ENCODE measurements around the gene NEK8. TPM values are rescaled to one million over a fixed set of nuclear protein-coding genes. Genes with fewer than 3 reads are reported as not detected.
A peak's percentile ranks its signal among the peaks of the same experiment; 100 is the strongest.
"Not testable (repeated sequence)": the region's sequence is repeated elsewhere in the genome, so short reads cannot be mapped to it uniquely, and the experiment has no call there.

Gene NEK8
- total RNA-seq, 2 donors from 2014 or later = 3.0 to 6.7 TPM

DNA sequence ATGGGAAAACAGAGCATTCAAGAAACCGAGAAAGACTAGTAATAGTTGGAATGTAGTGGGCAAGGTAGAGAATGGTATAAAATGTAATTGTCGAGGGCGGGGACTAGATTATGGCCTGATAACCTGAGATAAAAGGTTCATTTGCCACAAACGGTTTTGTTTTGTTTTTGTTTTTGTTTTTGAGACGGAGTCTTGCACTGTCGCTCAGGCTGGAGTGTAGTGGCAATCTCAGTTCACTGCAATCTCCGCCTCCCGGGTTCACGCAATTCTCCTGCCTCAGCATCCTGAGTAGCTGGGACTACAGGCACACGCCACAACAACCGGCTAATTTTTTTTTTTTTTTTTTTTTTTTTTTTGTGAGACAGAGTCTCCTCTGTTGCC is 1.4 kb downstream of the NEK8 start:
- TF ChIP-seq, protein P1, sequence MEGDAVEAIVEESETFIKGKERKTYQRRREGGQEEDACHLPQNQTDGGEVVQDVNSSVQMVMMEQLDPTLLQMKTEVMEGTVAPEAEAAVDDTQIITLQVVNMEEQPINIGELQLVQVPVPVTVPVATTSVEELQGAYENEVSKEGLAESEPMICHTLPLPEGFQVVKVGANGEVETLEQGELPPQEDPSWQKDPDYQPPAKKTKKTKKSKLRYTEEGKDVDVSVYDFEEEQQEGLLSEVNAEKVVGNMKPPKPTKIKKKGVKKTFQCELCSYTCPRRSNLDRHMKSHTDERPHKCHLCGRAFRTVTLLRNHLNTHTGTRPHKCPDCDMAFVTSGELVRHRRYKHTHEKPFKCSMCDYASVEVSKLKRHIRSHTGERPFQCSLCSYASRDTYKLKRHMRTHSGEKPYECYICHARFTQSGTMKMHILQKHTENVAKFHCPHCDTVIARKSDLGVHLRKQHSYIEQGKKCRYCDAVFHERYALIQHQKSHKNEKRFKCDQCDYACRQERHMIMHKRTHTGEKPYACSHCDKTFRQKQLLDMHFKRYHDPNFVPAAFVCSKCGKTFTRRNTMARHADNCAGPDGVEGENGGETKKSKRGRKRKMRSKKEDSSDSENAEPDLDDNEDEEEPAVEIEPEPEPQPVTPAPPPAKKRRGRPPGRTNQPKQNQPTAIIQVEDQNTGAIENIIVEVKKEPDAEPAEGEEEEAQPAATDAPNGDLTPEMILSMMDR (IDR thresholded peaks at IDR 0.05) = no peak
- no peak for DNase-seq
- Histone ChIP-seq H3K36me3 (no peaks in the 10 kb centered on the region), H3K27ac (peak overlapping the region; percentile 99), H3K9ac (ENCODE audit: low read depth in 2 of 2, low read length in 2 of 2) (peak overlapping the region in 1 of 2 donors; percentile 95), H3K9me3 (no peaks in the 10 kb centered on the region), H3K4me3 (no peak overlapping the region), H3K4me1 (peaks cover 12% of the 10 kb centered on the region), H3K27me3 (no peaks in the 10 kb centered on the region)
- intact Hi-C loops (cut with DNase I) = loop anchor here (10.0 kb wide), 1 partner anchor 85 kb away; the partner anchor contains the start of gene BLTP2

DNA sequence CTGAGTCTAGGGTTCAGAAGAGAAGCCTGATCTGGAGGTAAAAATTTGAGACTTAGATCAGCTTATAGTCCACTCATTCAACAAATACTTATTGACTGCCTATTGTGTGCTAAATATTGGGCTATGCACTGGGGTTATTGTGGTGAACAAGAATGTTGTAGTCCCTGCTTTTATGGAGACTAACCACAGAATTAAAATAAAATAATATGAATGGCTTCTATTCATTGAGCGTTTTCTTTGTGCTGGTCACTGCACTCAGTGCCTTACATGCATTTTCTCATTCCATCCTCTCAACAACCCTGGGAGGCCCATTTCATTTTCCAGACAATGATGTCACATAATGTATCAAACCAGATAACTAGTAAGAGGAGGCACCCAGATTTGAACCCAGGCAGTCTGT is 4.8 kb downstream of the NEK8 start:
- no peaks in the 10 kb centered on the region for H3K36me3 ChIP-seq
- intact Hi-C loops (cut with DNase I) = no loop called here
- no peak for DNase-seq
- no peaks in the 10 kb centered on the region for H3K4me1 ChIP-seq
- no peak overlapping the region for H3K4me3 ChIP-seq
- H3K27ac ChIP-seq = no peak overlapping the region
- no peak overlapping the region for H3K9ac ChIP-seq (ENCODE audit: low read depth in 2 of 2, low read length in 2 of 2)
- TF ChIP-seq, protein P1 (IDR thresholded peaks at IDR 0.05) = no peak
- H3K27me3 ChIP-seq = no peaks in the 10 kb centered on the region
- H3K9me3 ChIP-seq = no peaks in the 10 kb centered on the region

DNA sequence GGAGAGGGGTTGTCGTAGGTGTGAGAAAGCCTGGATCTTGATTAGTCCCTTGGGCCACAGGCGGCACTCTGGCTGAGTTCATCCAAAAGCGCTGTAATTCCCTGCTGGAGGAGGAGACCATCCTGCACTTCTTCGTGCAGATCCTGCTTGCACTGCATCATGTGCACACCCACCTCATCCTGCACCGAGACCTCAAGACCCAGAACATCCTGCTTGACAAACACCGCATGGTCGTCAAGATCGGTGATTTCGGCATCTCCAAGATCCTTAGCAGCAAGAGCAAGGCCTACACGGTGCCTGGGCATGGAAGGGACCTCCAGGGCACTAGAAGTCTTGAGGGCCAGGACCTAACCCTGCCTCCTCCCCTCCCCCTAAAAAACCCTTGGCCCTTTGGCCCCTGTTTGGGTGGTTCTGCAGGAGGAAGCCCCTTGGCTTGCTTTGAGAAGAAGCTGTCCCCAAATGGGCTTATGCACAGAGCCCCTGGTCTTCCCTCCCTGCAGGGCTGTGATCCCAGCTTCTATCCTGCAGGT is 6.2 kb downstream of the NEK8 start:
- TF ChIP-seq, protein P1 (IDR thresholded peaks at IDR 0.05) = no peak
- intact Hi-C loops (cut with DNase I) = no loop called here
- Histone ChIP-seq H3K27ac (no peak overlapping the region), H3K9ac (ENCODE audit: low read depth in 2 of 2, low read length in 2 of 2) (no peak overlapping the region), H3K4me3 (no peak overlapping the region), H3K4me1 (no peaks in the 10 kb centered on the region), H3K36me3 (no peaks in the 10 kb centered on the region), H3K27me3 (no peaks in the 10 kb centered on the region), H3K9me3 (no peaks in the 10 kb centered on the region)
- DNase-seq = no peak

DNA sequence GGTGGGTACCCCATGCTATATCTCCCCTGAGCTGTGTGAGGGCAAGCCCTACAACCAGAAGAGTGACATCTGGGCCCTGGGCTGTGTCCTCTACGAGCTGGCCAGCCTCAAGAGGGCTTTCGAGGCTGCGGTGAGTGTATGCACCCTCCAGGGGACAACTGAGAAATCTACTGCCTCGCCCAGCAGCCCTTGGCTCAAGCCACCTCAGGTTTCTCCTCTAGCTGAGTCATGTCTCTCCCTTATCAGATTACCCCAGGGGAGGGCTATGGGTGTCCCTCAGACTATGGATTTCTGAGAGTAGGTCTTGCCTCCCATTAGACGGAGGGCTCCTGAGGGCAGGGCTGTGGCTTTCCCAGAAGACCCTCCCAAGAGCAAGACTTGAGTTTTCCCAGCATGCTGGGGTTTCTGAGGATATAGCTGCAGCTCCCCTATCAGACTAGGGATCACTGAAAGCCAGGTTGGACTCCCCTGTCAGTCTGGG is 6.7 kb downstream of the NEK8 start:
- no peaks in the 10 kb centered on the region for H3K9me3 ChIP-seq
- H3K27me3 ChIP-seq = no peaks in the 10 kb centered on the region
- H3K9ac ChIP-seq (ENCODE audit: low read depth in 2 of 2, low read length in 2 of 2) = no peak overlapping the region
- TF ChIP-seq, protein P1 (IDR thresholded peaks at IDR 0.05) = no peak
- H3K36me3 ChIP-seq = no peaks in the 10 kb centered on the region
- no peak overlapping the region for H3K27ac ChIP-seq
- no peak overlapping the region for H3K4me3 ChIP-seq
- H3K4me1 ChIP-seq = no peaks in the 10 kb centered on the region
- no peak for DNase-seq
- intact Hi-C loops (cut with DNase I) = no loop called here

DNA sequence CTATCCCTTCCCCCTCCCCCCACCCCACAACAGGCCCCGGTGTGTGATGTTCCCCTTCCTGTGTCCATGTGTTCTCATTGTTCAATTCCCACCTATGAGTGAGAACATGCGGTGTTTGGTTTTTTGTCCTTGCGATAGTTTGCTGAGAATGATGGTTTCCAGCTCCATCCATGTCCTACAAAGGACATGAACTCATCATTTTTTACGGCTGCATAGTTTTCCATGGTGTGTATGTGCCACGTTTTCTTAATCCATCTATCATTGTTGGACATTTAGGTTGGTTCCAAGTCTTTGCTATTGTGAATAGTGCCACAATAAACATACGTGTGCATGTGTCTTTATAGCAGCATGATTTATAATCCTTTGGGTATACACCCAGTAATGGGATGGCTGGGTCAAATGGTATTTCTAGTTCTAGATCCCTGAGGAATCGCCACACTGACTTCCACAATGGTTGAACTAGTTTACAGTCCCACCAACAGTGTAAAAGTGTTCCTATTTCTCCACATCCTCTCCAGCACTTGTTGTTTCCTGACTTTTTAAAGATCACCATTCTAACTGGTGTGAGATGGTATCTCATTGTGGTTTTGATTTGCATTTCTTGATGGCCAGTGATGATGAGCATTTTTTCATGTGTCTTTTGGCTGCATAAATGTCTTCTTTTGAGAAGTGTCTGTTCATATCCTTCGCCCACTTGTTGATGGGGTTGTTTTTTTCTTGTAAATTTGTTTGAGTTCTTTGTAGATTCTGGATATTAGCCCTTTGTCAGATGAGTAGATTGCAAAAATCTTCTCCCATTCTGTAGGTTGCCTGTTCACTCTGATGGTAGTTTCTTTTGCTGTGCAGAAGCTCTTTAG is 7.6 kb downstream of the NEK8 start:
- H3K9me3 ChIP-seq; intact Hi-C loops (cut with DNase I); H3K4me3 ChIP-seq; H3K27me3 ChIP-seq; H3K9ac ChIP-seq (ENCODE audit: low read depth in 2 of 2, low read length in 2 of 2); DNase-seq; H3K36me3 ChIP-seq; H3K27ac ChIP-seq; H3K4me1 ChIP-seq: not testable (repeated sequence)

DNA sequence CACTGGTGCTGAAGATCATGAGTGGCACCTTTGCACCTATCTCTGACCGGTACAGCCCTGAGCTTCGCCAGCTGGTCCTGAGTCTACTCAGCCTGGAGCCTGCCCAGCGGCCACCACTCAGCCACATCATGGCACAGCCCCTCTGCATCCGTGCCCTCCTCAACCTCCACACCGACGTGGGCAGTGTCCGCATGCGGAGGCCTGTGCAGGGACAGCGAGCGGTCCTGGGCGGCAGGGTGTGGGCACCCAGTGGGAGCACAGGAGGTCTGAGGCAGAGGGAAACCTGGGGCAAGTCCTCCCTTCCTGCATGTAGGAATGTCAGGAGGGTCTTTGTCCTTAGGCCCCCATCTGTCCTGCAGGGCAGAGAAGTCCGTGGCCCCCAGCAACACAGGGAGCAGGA is 8.7 kb downstream of the NEK8 start:
- H3K4me3 ChIP-seq = no peak overlapping the region
- DNase-seq = no peak

More for the DNA sequence above, 8.7 kb downstream of the NEK8 start:
- Histone ChIP-seq H3K9ac (ENCODE audit: low read depth in 2 of 2, low read length in 2 of 2) (no peak overlapping the region), H3K9me3 (no peaks in the 10 kb centered on the region), H3K36me3 (no peaks in the 10 kb centered on the region), H3K27me3 (no peaks in the 10 kb centered on the region), H3K27ac (no peak overlapping the region), H3K4me1 (no peaks in the 10 kb centered on the region)
- TF ChIP-seq, protein P1 (IDR thresholded peaks at IDR 0.05) = no peak
- intact Hi-C loops (cut with DNase I) = no loop called here

Data from colonic mucosa (tissue), 4 donors.